Measurements from ENCODE around the gene STUM. TPM values are rescaled to one million over a fixed set of nuclear protein-coding genes. Genes with fewer than 3 reads are reported as not detected.

The STUM gene
- total and polyA plus RNA-seq, 2 of the 8 experiments (the other 6 are each of a cell fraction or from before 2014, with no cell fraction given): 0.76 to 1.2 TPM

DNA sequence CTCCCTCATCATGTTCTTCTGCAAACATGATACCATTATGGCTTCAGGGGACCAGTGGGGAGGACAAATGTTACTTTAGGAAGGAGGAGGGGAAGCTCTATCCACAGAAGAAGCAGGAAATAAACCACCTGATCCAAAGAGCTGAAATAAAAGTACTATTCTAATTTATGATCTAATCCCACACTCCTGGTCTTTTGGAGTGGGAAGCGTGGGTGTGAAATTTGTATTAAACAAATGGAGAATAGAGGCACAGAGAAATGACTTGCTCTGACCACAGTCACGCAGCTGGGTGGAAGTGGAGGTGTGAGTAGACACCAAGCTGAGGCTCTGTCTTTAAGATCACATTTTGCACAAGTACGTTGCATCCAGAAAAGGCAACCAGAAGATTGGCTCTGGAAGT is 14.5 kb upstream of the STUM start (continued):
- TF ChIP-seq, protein P1, sequence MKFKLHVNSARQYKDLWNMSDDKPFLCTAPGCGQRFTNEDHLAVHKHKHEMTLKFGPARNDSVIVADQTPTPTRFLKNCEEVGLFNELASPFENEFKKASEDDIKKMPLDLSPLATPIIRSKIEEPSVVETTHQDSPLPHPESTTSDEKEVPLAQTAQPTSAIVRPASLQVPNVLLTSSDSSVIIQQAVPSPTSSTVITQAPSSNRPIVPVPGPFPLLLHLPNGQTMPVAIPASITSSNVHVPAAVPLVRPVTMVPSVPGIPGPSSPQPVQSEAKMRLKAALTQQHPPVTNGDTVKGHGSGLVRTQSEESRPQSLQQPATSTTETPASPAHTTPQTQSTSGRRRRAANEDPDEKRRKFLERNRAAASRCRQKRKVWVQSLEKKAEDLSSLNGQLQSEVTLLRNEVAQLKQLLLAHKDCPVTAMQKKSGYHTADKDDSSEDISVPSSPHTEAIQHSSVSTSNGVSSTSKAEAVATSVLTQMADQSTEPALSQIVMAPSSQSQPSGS (IDR thresholded peaks at IDR 0.05; ENCODE audit: low read length): no peak
- TF ChIP-seq GABPA (IDR thresholded peaks at IDR 0.05; ENCODE audit: borderline replicate concordance, insufficient read depth, low read length): no peak
- TF ChIP-seq HDAC6 (IDR thresholded peaks at IDR 0.05; ENCODE audit: low read depth, low read length): no peak

All from H1 (cell line).